ENCODE measurements around the gene UXT. TPM values are rescaled to one million over a fixed set of nuclear protein-coding genes. Genes with fewer than 3 reads are reported as not detected.

UXT gene
- total RNA-seq, 1 donor from 2014 or later, result 92.0 TPM

DNA sequence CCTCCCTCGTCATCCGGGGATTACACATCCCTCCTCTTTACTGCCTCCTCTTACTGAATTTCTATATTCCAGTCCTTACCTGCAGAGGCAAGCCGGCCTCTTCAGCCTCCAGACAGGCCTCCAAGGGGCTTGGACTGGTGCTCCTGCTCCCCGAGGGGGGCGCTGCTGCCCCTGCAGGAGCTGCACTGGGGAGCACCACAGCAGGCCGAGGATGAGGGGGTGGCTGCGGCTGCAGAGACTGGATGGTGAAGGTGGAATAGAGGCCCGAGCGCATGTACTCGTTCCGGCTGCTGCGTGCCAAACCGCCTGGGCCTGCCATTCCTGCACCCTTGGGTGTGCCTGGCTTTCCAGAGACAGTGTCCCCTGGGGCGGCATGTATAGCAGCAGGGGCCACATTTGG, 20.2 kb downstream of the UXT start:
- no peak for TF ChIP-seq CTCF (IDR thresholded peaks at IDR 0.05; ENCODE audit: unreplicated experiment)
- Mint-ChIP-seq H3K4me3 (ENCODE audit: low read depth) (no peak overlapping the region), H3K9me3 (ENCODE audit: low read depth) (peaks cover 25% of the 10 kb centered on the region), H3K27me3 (no peaks in the 10 kb centered on the region), H3K27ac (no peak overlapping the region), H3K36me3 (ENCODE audit: insufficient read depth) (peaks cover 33% of the 10 kb centered on the region), H3K4me1 (ENCODE audit: low read depth) (no peaks in the 10 kb centered on the region)
- DNase-seq (ENCODE audit: low spot score, unreplicated experiment), result no peak

DNA sequence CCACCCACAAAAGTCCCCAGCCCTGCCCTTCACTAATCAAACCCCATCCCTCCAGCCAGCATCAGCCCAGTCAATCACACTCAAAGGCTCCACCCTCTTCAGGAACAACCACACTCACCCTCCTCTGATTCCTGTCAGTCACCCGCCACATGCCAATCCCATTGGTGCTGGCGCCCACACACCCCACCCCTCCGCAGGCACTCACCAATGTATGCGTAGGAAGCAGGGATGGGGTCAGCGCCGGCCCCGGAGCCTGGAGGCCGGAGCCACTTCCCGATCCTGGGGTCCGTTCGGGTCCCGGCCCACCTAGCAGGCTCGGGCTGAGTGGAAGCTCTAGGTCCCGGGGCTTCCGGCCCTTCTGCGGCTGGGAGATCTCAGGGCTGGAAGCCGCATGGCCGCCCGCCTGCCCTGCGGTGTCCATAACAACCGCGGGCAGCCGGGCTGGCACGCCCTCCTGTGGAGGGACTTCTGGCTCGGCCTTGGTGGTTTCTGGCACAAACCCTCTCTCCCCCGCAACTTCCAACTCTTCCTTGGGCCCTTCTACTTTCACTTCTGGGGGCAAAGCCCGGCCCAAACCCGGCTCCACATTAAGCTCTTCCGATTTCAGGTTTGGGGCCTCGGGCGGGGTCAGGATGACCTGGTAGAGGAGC, 21.3 kb downstream of the UXT start:
- Mint-ChIP-seq H3K9me3 (ENCODE audit: low read depth) (peaks cover 25% of the 10 kb centered on the region), H3K36me3 (ENCODE audit: insufficient read depth) (peaks cover 33% of the 10 kb centered on the region), H3K27ac (no peak overlapping the region), H3K27me3 (no peaks in the 10 kb centered on the region), H3K4me1 (ENCODE audit: low read depth) (no peaks in the 10 kb centered on the region), H3K4me3 (ENCODE audit: low read depth) (peak overlapping the region; percentile 53)
- TF ChIP-seq CTCF (IDR thresholded peaks at IDR 0.05; ENCODE audit: unreplicated experiment), result peak; percentile 9
- DNase-seq (ENCODE audit: low spot score, unreplicated experiment), result no peak

DNA sequence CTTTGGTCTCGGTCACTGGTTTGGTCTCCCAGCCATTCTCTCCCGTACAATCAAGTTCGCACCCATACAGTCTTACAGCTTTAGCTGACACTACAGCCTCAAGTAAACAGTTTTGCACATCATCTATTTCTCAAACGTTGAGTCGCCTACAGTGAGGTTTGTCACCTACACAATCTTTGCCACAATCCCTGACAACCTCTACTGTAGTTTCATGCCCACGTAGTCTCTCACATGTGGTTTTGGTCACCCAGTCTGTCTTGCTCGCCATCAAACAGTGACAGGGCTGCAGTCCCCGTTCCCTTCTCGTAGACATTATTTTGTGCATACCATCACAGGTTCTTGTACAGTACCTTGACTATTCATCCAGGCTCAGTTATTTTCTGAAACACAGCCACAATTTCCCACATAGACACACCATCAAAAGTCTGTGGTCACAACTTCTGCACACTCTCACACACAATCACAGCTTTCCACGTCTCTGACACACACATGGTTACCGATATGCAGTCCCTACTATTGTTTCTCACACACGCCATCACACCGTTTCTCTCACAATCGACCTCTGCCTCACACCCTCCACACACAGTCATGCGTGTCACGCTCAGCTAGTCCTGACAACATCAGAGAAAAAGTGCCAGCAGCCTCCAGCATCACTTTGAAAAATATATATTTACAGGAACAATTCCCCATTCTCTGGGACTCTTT, 24.0 kb downstream of the UXT start:
- peaks cover 10% of the 10 kb centered on the region for H3K9me3 Mint-ChIP-seq (ENCODE audit: low read depth)
- H3K4me3 Mint-ChIP-seq (ENCODE audit: low read depth), result no peak overlapping the region
- no peak for TF ChIP-seq CTCF (IDR thresholded peaks at IDR 0.05; ENCODE audit: unreplicated experiment)
- H3K27ac Mint-ChIP-seq, result no peak overlapping the region
- H3K27me3 Mint-ChIP-seq, result no peaks in the 10 kb centered on the region
- H3K36me3 Mint-ChIP-seq (ENCODE audit: insufficient read depth), result peaks cover 18% of the 10 kb centered on the region
- H3K4me1 Mint-ChIP-seq (ENCODE audit: low read depth), result no peaks in the 10 kb centered on the region
- DNase-seq (ENCODE audit: low spot score, unreplicated experiment), result no peak

DNA sequence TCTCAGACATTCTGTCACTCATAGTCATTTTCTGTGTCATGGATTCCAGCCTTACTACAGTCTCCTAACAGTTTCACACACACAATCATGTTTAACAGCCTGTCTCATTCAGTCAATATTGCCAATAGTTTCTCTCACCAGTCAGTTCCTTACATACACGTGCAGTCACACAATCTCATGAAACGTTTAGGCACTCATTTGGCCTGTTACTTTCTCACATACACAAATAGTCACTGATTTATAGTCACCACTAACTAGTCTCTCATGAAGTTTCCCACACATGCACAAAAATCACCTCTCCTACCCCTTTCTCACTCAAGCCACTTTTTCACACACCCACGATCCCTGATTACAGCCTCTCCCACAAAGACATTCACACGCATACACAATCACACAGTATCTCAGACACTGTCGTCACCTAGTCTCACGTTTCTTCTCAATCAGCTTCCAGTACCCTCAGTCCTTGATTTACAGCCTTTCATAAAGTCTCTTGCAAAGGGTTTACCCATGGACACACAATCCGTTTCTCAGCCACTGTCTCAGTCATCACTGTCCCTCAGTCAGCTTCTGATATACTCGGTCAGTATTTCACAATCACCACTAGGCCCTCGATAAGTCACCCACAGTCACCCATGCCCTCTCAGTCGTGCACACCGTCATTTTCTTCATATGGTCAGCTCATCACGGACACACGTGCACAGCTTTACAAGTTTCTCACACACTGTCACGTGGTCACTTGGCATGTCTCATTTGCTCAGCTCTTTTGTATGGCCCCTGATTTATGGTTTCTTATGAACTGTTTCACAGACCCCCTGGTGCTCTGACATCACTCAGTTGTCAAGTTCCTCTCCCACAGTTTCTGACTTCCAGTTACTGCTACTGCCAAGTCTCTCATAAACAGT, 25.0 kb downstream of the UXT start:
- Mint-ChIP-seq H3K27me3 (no peaks in the 10 kb centered on the region), H3K36me3 (ENCODE audit: insufficient read depth) (peaks cover 8% of the 10 kb centered on the region), H3K27ac (no peak overlapping the region), H3K4me1 (ENCODE audit: low read depth) (no peaks in the 10 kb centered on the region), H3K4me3 (ENCODE audit: low read depth) (no peak overlapping the region), H3K9me3 (ENCODE audit: low read depth) (no peaks in the 10 kb centered on the region)
- TF ChIP-seq CTCF (IDR thresholded peaks at IDR 0.05; ENCODE audit: unreplicated experiment), result no peak
- no peak for DNase-seq (ENCODE audit: low spot score, unreplicated experiment)

DNA sequence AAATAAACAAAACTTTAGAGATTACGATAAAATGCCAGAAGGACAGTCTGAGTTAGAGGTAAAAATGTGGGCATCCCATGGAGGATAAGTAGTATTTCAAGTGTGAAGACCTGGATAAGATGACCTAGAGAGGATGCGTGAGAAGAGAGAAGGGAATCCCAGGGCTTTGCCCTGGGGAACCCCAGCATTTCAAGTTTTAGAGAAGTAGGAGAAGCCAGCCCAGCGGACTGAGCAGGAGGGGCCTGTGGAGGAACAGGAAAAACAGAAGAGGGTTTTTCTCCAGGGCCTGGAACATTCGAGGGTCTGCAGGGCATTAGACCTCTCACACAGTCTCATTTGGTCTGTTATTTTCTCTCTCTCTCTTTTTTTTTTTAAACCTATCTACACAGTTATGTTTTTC, 26.3 kb downstream of the UXT start:
- H3K4me3 Mint-ChIP-seq (ENCODE audit: low read depth), result no peak overlapping the region
- no peaks in the 10 kb centered on the region for H3K27me3 Mint-ChIP-seq
- no peak for TF ChIP-seq CTCF (IDR thresholded peaks at IDR 0.05; ENCODE audit: unreplicated experiment)
- no peaks in the 10 kb centered on the region for H3K4me1 Mint-ChIP-seq (ENCODE audit: low read depth)
- no peak for DNase-seq (ENCODE audit: low spot score, unreplicated experiment)
- no peaks in the 10 kb centered on the region for H3K9me3 Mint-ChIP-seq (ENCODE audit: low read depth)
- peaks cover 6% of the 10 kb centered on the region for H3K36me3 Mint-ChIP-seq (ENCODE audit: insufficient read depth)
- H3K27ac Mint-ChIP-seq, result no peak overlapping the region

All from progenitor cell of endocrine pancreas (in vitro differentiated cells).